Measurements from ENCODE around the gene ZC3H12C. TPM values are rescaled to one million over a fixed set of nuclear protein-coding genes. Genes with fewer than 3 reads are reported as not detected.
A peak's percentile ranks its signal among the peaks of the same experiment; 100 is the strongest.

Gene ZC3H12C
- total RNA-seq, 3 donors from 2014 or later = 10.2 to 19.8 (median 13.2) TPM

GRCh38 chr11:110098645-110099044, 5.5 kb downstream of the ZC3H12C start:
- no peak overlapping the region for H3K4me3 ChIP-seq
- H3K27me3 ChIP-seq = no peaks in the 10 kb centered on the region
- DNase-seq (ENCODE audit: low spot score in 2 of 2) = no peak
- TF ChIP-seq POLR2A (IDR thresholded peaks at IDR 0.05) = no peak
- TF ChIP-seq POLR2AphosphoS5 (IDR thresholded peaks at IDR 0.05) = no peak
- TF ChIP-seq, protein P1, sequence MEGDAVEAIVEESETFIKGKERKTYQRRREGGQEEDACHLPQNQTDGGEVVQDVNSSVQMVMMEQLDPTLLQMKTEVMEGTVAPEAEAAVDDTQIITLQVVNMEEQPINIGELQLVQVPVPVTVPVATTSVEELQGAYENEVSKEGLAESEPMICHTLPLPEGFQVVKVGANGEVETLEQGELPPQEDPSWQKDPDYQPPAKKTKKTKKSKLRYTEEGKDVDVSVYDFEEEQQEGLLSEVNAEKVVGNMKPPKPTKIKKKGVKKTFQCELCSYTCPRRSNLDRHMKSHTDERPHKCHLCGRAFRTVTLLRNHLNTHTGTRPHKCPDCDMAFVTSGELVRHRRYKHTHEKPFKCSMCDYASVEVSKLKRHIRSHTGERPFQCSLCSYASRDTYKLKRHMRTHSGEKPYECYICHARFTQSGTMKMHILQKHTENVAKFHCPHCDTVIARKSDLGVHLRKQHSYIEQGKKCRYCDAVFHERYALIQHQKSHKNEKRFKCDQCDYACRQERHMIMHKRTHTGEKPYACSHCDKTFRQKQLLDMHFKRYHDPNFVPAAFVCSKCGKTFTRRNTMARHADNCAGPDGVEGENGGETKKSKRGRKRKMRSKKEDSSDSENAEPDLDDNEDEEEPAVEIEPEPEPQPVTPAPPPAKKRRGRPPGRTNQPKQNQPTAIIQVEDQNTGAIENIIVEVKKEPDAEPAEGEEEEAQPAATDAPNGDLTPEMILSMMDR (IDR thresholded peaks at IDR 0.05) = no peak
- no peaks in the 10 kb centered on the region for H3K4me1 ChIP-seq
- H3K9me3 ChIP-seq = no peaks in the 10 kb centered on the region
- intact Hi-C loops (cut with DNase I; ENCODE audit: low total_unique reads) = no loop called here
- H3K27ac ChIP-seq = no peak overlapping the region
- no peaks in the 10 kb centered on the region for H3K36me3 ChIP-seq

GRCh38 chr11:110100476-110101240, 7.5 kb downstream of the ZC3H12C start:
- Histone ChIP-seq H3K27ac (peak overlapping the region; percentile 30 to 61), H3K9me3 (no peaks in the 10 kb centered on the region), H3K36me3 (no peaks in the 10 kb centered on the region), H3K4me1 (no peaks in the 10 kb centered on the region), H3K4me3 (no peak overlapping the region), H3K27me3 (no peaks in the 10 kb centered on the region)
- no peak for TF ChIP-seq POLR2A (IDR thresholded peaks at IDR 0.05)
- TF ChIP-seq POLR2AphosphoS5 (IDR thresholded peaks at IDR 0.05) = no peak
- TF ChIP-seq, protein P1 (IDR thresholded peaks at IDR 0.05) = no peak
- intact Hi-C loops (cut with DNase I; ENCODE audit: low total_unique reads) = no loop called here
- no peak for DNase-seq (ENCODE audit: low spot score in 2 of 2)

DNA sequence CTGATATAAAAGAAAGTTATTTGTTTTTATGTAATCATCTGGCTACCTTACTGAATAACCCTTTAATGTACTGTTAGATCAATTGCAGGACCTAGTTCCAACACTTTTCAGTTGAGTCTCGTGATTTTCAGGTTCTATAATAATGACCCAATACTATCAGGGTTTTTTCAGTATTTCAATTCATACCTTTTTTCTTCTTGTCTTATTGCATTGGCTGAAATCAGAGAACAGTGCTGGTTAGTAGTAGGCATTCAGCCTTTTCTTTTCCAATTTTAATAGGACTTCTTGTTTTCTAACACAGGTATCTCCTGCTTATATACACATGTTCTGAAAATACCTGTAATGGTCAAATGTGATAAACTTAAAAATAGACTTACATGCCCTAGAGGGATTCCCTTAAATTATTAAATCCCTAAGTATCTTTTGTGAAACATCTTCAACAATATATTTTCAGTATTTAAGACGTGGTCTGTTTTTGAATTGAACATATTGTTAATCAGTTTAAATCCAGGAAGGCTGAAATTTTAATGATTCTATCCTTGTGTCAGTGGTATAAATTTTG, 13.6 kb downstream of the ZC3H12C start:
- TF ChIP-seq POLR2A (IDR thresholded peaks at IDR 0.05) (no peak), POLR2AphosphoS5 (IDR thresholded peaks at IDR 0.05) (no peak)
- TF ChIP-seq, protein P1 (IDR thresholded peaks at IDR 0.05) = no peak
- intact Hi-C loops (cut with DNase I; ENCODE audit: low total_unique reads) = no loop called here
- Histone ChIP-seq H3K4me3 (no peak overlapping the region), H3K36me3 (no peaks in the 10 kb centered on the region), H3K4me1 (no peaks in the 10 kb centered on the region), H3K9me3 (no peaks in the 10 kb centered on the region), H3K27me3 (no peaks in the 10 kb centered on the region), H3K27ac (no peak overlapping the region)
- DNase-seq (ENCODE audit: low spot score in 2 of 2) = no peak

DNA sequence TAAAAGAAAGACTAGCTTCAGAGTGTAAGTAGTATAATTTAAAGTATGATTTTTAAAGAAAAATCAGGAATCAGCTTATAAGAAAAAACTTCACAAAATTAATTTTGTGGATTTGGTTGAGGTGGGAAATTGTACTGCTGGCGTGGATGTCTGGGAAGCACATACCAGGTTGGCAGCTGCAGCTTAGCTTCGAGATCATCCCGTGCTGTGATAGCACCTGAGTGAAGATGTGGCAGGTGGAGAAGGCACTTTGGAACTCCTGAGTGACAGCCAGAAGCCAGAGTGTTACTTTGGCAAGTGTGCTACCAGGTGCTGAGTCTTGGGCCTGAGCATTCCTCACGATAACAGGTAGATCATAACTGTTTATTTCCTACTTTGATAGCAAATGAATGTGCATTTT, 17.7 kb downstream of the ZC3H12C start:
- no peaks in the 10 kb centered on the region for H3K9me3 ChIP-seq
- H3K4me3 ChIP-seq = no peak overlapping the region
- H3K36me3 ChIP-seq = no peaks in the 10 kb centered on the region
- no peak overlapping the region for H3K27ac ChIP-seq
- no peaks in the 10 kb centered on the region for H3K4me1 ChIP-seq
- intact Hi-C loops (cut with DNase I; ENCODE audit: low total_unique reads) = no loop called here
- no peak for DNase-seq (ENCODE audit: low spot score in 2 of 2)
- no peaks in the 10 kb centered on the region for H3K27me3 ChIP-seq
- TF ChIP-seq POLR2AphosphoS5 (IDR thresholded peaks at IDR 0.05) (no peak), POLR2A (IDR thresholded peaks at IDR 0.05) (no peak)
- TF ChIP-seq, protein P1 (IDR thresholded peaks at IDR 0.05) = no peak

GRCh38 chr11:110112457-110112856, 19.3 kb downstream of the ZC3H12C start:
- TF ChIP-seq POLR2A (IDR thresholded peaks at IDR 0.05) (no peak), POLR2AphosphoS5 (IDR thresholded peaks at IDR 0.05) (no peak)
- TF ChIP-seq, protein P1 (IDR thresholded peaks at IDR 0.05) = no peak
- DNase-seq (ENCODE audit: low spot score in 2 of 2) = no peak
- intact Hi-C loops (cut with DNase I; ENCODE audit: low total_unique reads) = no loop called here
- Histone ChIP-seq H3K27me3 (no peaks in the 10 kb centered on the region), H3K4me1 (no peaks in the 10 kb centered on the region), H3K4me3 (no peak overlapping the region), H3K27ac (no peak overlapping the region), H3K36me3 (no peaks in the 10 kb centered on the region), H3K9me3 (no peaks in the 10 kb centered on the region)
